ENCODE results near the gene GNB3. TPM values are rescaled to one million over a fixed set of nuclear protein-coding genes. Genes with fewer than 3 reads are reported as not detected.

GNB3 gene
- total RNA-seq, 1 experiment from 2014 or later: not detected

DNA sequence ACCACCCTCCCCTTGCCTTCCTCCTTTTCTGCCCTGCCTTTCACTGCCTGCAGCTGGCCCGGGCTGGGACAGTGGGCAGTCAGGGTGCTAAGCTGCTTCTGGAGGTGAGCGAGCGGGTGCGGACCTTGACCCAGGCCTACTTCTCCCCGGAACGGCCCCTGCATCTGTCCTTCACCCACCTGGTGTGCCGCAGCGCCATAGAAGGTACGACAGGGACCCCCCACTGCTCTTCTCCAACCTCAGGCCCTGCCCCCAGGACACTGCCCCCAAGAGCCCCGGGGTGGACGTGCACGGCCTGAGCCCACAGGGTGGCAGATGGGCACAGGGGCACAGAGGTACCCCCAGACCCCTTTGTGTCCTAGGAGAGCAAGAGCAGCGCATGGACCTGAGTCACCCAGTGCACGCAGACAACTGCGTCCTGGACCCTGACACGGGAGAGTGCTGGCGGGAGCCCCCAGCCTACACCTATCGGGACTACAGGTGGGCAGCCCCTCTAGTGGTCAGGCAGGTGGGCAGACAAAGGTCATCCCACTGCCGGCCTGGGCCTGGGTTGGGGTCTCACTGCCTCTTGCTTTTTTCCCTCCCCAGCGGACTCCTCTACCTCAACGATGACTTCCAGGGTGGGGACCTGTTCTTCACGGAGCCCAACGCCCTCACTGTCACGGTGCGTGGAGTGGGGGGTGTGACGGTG, 3.2 kb upstream of the GNB3 start:
- no peaks in the 10 kb centered on the region; the same call in 1 of the 2 replicates for H3K9me3 ChIP-seq (replicated peaks)
- no peaks in the 10 kb centered on the region for H3K4me1 ChIP-seq (replicated peaks)
- H3K36me3 ChIP-seq: no peaks in the 10 kb centered on the region
- no peak overlapping the region for H3K4me3 ChIP-seq
- no peak overlapping the region for H3K27ac ChIP-seq
- H3K27me3 ChIP-seq (replicated peaks): peaks cover 15% of the 10 kb centered on the region
- DNase-seq (ENCODE audit: low read depth in 1 of 2, low spot score in 2 of 2): no peak

DNA sequence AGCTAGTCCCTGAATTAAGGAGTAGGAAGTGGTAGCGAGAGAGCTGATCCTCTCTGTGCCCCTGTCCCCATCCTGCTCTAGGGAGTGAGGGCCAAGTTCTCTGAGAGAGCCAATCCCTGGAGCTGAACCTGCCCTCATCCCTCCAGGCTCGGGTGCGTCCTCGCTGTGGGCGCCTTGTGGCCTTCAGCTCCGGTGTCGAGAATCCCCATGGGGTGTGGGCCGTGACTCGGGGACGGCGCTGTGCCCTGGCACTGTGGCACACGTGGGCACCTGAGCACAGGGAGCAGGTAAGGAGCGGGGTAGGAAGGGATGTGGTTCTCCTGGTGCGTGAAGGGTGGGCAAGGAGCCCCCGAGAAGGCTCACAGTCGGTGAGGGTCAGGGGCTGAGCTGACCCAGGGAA, 1.9 kb upstream of the GNB3 start:
- Histone ChIP-seq H3K27ac (no peak overlapping the region), H3K4me1 (replicated peaks) (no peaks in the 10 kb centered on the region), H3K36me3 (no peaks in the 10 kb centered on the region), H3K27me3 (replicated peaks) (peaks cover 15% of the 10 kb centered on the region), H3K9me3 (replicated peaks) (no peaks in the 10 kb centered on the region; the same call in 1 of the 2 replicates), H3K4me3 (no peak overlapping the region)
- DNase-seq (ENCODE audit: low read depth in 1 of 2, low spot score in 2 of 2): no peak

DNA sequence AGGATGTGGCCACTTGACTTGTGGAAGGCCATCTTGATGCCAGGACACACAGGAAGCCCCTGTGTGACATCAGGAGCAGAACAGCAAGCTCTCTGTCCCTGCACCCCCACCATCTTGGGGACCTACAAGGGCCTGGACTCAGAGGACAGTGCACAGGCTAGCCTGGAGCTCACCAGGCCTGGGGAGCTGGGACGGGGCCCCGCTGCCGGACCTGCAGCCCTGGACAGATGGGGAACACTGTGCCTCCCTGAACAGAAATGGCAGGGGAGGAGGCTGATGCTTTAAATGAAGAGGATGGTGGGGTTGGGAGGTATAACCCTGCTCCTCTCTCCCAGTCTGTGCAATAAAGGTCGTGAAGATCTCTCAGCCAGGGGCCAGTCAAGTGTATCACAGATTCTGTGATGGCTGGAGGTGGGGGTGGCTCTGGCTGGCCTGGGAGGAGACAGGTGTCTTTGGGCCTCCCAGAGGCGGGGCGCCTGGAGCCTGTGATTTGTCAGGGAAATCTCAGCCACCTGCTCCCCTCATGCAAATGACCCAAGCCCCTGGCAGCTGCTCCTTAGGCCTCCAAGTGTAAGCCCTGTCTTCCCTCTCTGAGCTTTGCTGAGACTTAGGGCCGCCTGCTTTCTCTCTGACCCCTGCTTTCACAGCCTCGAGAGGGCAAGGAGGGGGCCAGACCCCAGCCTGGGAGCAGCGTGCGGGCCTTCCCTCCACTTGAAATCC, 1.1 kb upstream of the GNB3 start:
- no peak overlapping the region for H3K27ac ChIP-seq
- H3K27me3 ChIP-seq (replicated peaks): peaks cover 15% of the 10 kb centered on the region
- no peak for DNase-seq (ENCODE audit: low read depth in 1 of 2, low spot score in 2 of 2)
- H3K4me1 ChIP-seq (replicated peaks): no peaks in the 10 kb centered on the region
- no peaks in the 10 kb centered on the region; the same call in 1 of the 2 replicates for H3K9me3 ChIP-seq (replicated peaks)
- no peak overlapping the region for H3K4me3 ChIP-seq
- no peaks in the 10 kb centered on the region; the same call in 1 of the 2 replicates for H3K36me3 ChIP-seq

DNA sequence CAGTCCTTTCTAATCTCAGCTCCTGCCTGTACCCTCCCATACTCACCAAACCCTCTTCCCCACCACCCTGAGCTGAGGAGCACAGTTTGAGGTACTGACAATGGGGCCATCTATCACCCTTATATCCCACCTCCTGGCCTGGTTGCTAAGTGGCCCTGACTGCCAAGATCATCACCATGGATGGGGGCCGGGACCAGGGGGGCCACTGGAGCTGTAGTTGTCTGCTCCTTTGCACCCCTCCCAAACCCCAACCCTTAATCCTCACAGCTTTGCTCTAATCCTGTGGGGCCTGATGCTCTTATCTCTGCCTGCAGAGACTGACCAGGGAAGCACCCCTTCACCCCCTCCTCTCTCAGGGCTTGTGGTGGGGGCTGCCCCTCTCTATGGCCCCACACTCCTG, 395 bp upstream of the GNB3 start:
- no peak for DNase-seq (ENCODE audit: low read depth in 1 of 2, low spot score in 2 of 2)
- Histone ChIP-seq H3K36me3 (peaks cover 7% of the 10 kb centered on the region), H3K27ac (no peak overlapping the region), H3K4me1 (replicated peaks) (no peaks in the 10 kb centered on the region), H3K9me3 (replicated peaks) (no peaks in the 10 kb centered on the region; the same call in 1 of the 2 replicates), H3K27me3 (replicated peaks) (peaks cover 15% of the 10 kb centered on the region), H3K4me3 (no peak overlapping the region)

DNA sequence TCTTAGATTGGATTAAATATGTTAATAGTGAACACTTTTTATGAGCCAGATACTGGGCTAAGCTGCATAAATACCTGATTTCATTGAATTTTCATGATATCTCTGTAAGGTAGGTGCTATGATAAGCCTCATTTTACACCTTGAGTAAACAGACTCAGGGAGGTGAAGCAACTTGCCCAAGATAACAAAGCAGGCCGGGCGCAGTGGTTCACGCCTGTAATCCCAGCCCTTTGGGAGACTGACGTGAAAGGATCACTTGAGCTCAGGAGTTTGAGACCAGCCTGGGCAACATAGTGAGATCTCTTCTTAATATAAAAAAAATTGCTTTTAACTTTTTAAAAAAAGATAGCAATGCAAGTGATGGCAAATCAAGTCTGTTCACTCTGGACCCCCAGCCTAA, 1.4 kb downstream of the GNB3 start:
- DNase-seq (ENCODE audit: low read depth in 1 of 2, low spot score in 2 of 2): no peak
- Histone ChIP-seq H3K36me3 (peaks cover 22% of the 10 kb centered on the region), H3K4me3 (no peak overlapping the region), H3K9me3 (replicated peaks) (no peaks in the 10 kb centered on the region; the same call in 1 of the 2 replicates), H3K27ac (no peak overlapping the region), H3K27me3 (replicated peaks) (peaks cover 12% of the 10 kb centered on the region; the same call in 1 of the 2 replicates), H3K4me1 (replicated peaks) (no peaks in the 10 kb centered on the region)

DNA sequence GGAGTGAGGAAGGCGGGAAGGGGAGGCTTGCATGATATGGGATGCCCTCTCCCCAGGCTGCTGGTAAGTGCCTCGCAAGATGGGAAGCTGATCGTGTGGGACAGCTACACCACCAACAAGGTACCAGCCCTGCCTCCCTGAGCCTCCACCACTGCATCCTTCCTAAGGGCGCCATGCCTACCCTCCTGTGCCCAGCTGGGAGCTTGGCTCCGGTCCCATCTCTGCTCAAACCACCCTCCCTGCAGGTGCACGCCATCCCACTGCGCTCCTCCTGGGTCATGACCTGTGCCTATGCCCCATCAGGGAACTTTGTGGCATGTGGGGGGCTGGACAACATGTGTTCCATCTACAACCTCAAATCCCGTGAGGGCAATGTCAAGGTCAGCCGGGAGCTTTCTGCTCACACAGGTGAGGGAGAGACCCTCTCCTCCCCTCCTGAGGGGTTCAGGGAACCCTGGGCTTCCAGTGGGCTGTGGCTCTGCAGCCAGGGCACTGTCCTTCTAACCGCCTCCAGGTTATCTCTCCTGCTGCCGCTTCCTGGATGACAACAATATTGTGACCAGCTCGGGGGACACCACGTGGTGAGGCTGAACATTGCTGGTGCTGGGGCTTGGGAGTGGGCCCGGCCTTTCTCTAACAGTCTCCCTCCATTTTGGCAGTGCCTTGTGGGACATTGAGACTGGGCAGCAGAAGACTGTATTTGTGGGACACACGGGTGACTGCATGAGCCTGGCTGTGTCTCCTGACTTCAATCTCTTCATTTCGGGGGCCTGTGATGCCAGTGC, 2.6 kb downstream of the GNB3 start:
- H3K27me3 ChIP-seq (replicated peaks): peaks cover 10% of the 10 kb centered on the region; the same call in 1 of the 2 replicates
- H3K4me1 ChIP-seq (replicated peaks): no peaks in the 10 kb centered on the region
- H3K36me3 ChIP-seq: peaks cover 34% of the 10 kb centered on the region
- no peaks in the 10 kb centered on the region; the same call in 1 of the 2 replicates for H3K9me3 ChIP-seq (replicated peaks)
- no peak overlapping the region for H3K27ac ChIP-seq
- H3K4me3 ChIP-seq: no peak overlapping the region
- peak in 1 of 2 experiments; percentile 25 for DNase-seq (ENCODE audit: low read depth in 1 of 2, low spot score in 2 of 2)

DNA sequence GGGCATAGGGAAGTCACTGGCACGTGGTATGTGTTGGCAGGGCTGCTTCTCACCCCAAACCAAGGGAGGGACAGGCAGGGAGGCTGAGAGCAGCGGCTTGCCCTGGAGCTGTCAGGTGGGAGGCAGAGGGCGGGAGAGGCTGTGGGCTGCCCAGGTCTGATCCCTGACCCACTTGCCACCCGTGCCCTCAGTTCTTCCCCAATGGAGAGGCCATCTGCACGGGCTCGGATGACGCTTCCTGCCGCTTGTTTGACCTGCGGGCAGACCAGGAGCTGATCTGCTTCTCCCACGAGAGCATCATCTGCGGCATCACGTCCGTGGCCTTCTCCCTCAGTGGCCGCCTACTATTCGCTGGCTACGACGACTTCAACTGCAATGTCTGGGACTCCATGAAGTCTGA, 4.7 kb downstream of the GNB3 start:
- Histone ChIP-seq H3K9me3 (replicated peaks) (no peaks in the 10 kb centered on the region; the same call in 1 of the 2 replicates), H3K27me3 (replicated peaks) (no peaks in the 10 kb centered on the region; the same call in 1 of the 2 replicates), H3K36me3 (peaks cover 55% of the 10 kb centered on the region), H3K4me1 (replicated peaks) (peaks cover 6% of the 10 kb centered on the region), H3K27ac (no peak overlapping the region), H3K4me3 (no peak overlapping the region)
- DNase-seq (ENCODE audit: low read depth in 1 of 2, low spot score in 2 of 2): no peak

DNA sequence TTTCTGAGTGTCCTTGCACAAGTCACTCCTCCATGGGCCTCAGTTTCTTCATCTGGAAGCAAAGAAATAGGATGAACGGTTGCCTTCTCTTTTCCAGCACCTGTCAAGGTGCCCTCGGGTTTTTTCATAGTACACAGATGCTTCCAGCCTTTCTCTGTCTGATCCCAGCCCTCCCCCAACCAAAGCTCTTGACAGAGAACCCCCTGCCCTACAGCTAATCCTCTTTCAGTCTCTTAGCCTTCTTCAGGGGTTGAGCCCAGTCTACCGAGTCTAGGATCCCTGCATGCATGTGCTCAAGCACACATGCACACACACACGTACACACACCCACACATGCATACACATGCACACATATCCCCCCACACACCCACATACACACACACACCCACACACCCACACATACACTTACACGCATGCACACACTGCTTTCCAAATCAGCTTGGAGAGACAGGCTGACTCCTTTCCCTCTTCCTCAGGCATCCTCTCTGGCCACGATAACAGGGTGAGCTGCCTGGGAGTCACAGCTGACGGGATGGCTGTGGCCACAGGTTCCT, 5.7 kb downstream of the GNB3 start:
- peaks cover 61% of the 10 kb centered on the region for H3K36me3 ChIP-seq
- DNase-seq (ENCODE audit: low read depth in 1 of 2, low spot score in 2 of 2): no peak
- peaks cover 9% of the 10 kb centered on the region for H3K4me1 ChIP-seq (replicated peaks)
- H3K4me3 ChIP-seq: no peak overlapping the region
- no peaks in the 10 kb centered on the region; the same call in 1 of the 2 replicates for H3K27me3 ChIP-seq (replicated peaks)
- H3K27ac ChIP-seq: no peak overlapping the region
- no peaks in the 10 kb centered on the region; the same call in 1 of the 2 replicates for H3K9me3 ChIP-seq (replicated peaks)

DNA sequence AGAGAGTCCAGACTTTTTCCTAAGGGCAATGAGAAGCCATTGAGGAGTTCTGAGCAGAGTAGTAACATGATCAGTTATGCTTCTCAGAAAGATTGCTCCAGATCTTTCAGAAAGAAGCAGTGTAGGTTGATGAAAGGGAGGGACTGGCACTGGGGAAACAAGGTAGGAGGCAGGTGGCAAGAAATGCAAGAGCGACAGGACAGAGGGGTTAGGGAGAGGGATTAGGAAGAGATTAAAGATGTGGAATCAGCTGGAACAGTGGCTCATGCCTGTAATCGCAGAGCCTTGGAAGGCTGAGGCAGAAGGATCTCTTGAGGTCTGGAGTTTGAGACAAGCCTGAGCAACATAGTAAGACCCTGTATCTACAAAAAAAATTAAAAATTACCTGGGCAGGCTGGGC, 7.0 kb downstream of the GNB3 start:
- Histone ChIP-seq H3K36me3 (peaks cover 61% of the 10 kb centered on the region), H3K27ac (no peak overlapping the region), H3K4me1 (replicated peaks) (peaks cover 9% of the 10 kb centered on the region), H3K27me3 (replicated peaks) (no peaks in the 10 kb centered on the region; the same call in 1 of the 2 replicates), H3K4me3 (no peak overlapping the region), H3K9me3 (replicated peaks) (no peaks in the 10 kb centered on the region; the same call in 1 of the 2 replicates)
- DNase-seq (ENCODE audit: low read depth in 1 of 2, low spot score in 2 of 2): no peak

DNA sequence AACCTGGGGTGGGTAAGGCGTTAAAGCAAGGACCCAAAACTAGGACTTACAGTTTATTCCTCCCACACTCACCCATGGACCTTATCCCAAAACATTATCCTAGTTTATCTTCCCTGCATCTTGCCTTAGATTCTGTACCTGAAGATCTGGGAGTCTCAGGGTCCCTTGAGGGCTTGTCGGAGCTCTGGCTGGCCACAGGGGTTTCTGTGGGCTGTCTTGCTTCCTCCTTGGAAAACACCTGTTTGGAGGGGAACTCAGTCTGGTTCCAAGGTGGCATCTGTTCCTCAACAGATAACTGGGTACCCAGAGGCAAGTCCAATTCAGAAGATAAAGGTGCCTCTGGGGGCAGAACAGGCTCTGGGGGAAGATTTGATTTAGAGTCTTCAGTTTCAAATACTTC, 8.7 kb downstream of the GNB3 start:
- DNase-seq (ENCODE audit: low read depth in 1 of 2, low spot score in 2 of 2): no peak
- Histone ChIP-seq H3K36me3 (peaks cover 74% of the 10 kb centered on the region), H3K4me3 (no peak overlapping the region), H3K9me3 (replicated peaks) (no peaks in the 10 kb centered on the region), H3K27me3 (replicated peaks) (no peaks in the 10 kb centered on the region), H3K27ac (no peak overlapping the region), H3K4me1 (replicated peaks) (peaks cover 19% of the 10 kb centered on the region)

DNA sequence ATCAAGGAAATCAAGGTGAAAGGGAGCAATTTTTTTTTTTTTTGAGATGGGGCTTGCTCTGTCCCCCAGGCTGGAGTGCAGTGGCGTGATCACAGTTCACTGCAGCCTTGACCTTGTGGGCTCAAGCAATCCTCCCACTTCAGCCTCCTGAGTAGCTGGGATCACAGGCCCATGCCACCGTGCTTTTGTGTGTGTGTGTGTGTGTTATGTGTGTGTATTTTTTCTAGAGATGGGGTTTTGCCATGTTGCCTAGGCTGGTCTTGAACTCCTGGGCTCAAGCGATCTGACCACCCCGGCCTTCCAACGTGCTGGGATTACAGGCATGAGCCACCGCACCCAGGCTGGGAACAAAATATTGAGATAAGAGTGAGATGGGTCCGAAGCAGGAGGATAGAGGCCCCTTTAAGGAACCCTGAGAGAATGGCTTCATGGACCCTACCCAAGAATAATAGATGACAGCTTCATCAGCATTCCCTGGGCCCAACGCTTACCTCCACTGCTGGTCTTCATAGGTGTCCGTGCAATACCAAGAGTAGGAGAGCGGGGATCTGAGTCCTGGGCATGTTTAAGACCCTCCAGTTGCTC, 9.3 kb downstream of the GNB3 start:
- Histone ChIP-seq H3K9me3 (replicated peaks) (no peaks in the 10 kb centered on the region), H3K4me3 (peak overlapping the region; percentile 71), H3K4me1 (replicated peaks) (peaks cover 19% of the 10 kb centered on the region), H3K36me3 (peaks cover 73% of the 10 kb centered on the region), H3K27ac (peak overlapping the region; percentile 95; the same call in 1 of the 2 replicates), H3K27me3 (replicated peaks) (no peaks in the 10 kb centered on the region)
- DNase-seq (ENCODE audit: low read depth in 1 of 2, low spot score in 2 of 2): no peak

DNA sequence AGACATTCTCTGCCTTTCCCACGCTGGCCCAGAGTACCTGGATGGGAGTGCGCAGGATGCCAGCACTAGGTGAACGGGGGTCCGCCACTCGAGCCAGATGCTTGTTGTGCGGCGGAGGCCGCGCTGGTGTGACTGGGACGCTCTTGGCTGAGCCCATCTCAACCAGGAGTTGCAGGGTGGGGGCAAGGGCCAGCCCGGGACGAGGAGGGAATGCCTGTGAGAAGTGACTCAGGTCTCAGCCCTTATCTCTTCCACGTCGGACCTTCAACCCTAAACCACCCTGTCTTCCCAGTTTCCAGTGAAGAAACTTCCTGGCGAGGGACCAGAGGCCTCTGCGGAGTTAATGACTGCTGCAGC, 10.0 kb downstream of the GNB3 start:
- Histone ChIP-seq H3K36me3 (peaks cover 75% of the 10 kb centered on the region), H3K9me3 (replicated peaks) (no peaks in the 10 kb centered on the region), H3K27me3 (replicated peaks) (no peaks in the 10 kb centered on the region), H3K27ac (peak overlapping the region; percentile 95), H3K4me1 (replicated peaks) (peaks cover 19% of the 10 kb centered on the region), H3K4me3 (peak overlapping the region; percentile 71)
- peak in 1 of 2 experiments; percentile 21 for DNase-seq (ENCODE audit: low read depth in 1 of 2, low spot score in 2 of 2)
